T-helper 2 cell treated with Interferon-gamma antibody and Interleukin-4, amounts not matched to agents 100 ng/mL and 5 ng/mL, for 36 hours (primary cell): ENCODE data around the gene PROC. TPM values are rescaled to one million over a fixed set of nuclear protein-coding genes. Genes with fewer than 3 reads are reported as not detected.

ENCODE experiments used
- intact Hi-C: fragments of 100-400 bp; cut with micrococcal nuclease; formaldehyde crosslinking; loops from one replicate; pipeline ENCODE4 v1.15.1; 2023
- total RNA-seq: library from RNA; stranded (reverse); gene quantifications from 2 replicates; pipeline ENCODE4 v1.2.3, GENCODE V29; 2022

Gene PROC
- total RNA-seq, 1 donor from 2014 or later = not detected

DNA sequence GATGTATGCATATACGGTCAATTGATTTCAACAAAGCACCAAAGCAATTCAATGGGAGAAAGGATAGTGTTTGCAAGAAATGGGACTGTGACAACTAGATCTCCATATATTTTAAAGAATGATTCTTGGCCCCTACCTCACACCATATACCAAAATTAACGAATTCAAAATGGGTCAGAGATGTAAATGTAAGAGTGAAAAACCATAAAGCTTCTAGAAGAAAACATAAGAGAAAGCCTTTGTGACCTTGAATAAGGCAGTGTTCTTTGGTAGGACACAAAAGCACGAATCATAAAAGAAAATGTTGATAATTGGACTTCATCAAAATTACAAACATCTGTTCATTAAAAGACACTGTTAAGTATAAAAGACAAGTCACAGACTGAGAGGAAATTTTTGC, 5.0 kb upstream of the PROC start:
- intact Hi-C loops = loop anchor here (10.0 kb wide), 1 partner anchor 88 kb away; no protein-coding TSS in a partner anchor

DNA sequence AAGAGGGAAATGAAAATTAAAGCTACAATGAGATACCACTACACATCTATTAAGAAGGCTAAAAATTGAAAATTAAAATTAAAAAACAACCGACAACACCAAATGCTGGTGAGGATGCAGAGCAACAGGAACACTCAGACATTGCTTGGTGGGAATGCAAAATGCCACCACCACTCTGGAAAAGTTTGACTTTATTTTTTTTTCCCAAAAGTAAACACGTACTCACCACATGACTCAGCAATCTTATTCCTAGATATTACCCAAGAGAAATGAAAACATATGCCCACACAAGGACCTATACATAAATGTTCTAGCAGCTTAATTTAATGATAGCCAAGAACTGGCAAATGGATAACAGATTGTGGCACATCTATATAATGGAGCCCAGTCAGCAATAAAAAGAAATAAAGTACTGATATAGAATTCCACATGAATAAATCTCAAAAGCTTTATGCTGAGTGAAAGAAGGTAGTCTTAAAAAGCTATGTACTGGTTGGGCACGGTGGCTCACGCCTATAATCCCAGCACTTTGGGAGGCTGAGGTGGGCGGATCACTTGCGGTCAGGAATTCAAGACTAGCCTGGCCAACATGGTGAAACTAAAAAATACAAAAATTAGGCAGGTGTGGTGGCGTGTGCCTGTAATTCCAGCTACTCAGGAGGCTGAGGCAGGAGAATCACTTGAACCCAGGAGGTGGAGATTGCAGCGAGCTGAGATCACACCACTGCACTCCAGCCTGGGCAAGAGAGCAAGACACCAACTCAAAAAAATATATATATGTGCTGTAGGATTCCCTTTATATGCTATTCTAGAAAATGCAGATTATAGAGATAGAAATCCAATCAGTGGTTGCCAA, 4.2 kb upstream of the PROC start:
- intact Hi-C loops = loop anchor here (10.0 kb wide), 1 partner anchor 89 kb away; no protein-coding TSS in a partner anchor

DNA sequence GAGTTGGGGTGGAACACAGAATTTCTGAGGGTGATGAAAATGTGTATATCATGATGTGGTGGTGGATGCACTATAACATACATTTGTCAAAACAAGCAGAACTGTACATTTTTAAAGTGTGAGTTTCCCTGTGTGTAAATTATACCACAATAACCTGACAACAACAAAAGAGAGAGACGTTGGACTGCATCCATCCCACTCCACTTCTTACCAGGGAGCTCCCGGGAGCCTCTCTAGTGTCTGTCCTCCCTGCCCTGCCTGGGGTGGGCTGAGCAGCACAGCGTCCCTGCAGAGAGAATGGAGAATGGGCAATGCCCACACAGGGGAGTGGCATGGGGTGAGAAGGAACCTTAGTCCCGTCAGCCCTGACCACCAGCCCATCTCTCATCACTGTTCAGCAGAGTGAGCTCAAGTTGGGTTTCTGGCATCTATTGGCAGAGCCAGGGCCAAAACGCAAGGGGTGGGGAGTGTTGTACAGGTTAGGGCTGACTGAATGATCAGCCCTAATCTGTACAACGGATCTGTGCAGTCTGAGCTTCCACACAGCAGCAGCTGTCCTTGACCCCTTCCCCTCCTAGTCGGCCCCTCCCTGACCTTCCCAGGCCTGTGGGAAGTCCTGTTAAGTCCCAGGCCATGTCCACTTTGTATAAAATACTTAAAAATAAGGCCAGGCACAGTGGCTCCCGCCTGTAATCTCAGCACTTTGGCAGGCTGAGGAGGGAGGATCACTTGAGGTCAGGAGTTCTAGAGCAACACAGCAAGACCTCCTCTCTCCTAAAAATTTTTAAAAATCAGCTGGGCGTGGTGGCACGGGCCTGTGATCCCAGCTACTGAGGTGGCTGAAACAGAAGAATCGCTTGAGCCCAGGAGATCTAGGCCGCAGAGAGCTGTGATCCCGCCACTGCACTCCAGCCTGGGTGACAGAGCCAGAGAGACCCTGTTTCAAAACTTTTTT, 3.3 kb upstream of the PROC start:
- intact Hi-C loops = loop anchor here (10.0 kb wide), 1 partner anchor 90 kb away; no protein-coding TSS in a partner anchor

DNA sequence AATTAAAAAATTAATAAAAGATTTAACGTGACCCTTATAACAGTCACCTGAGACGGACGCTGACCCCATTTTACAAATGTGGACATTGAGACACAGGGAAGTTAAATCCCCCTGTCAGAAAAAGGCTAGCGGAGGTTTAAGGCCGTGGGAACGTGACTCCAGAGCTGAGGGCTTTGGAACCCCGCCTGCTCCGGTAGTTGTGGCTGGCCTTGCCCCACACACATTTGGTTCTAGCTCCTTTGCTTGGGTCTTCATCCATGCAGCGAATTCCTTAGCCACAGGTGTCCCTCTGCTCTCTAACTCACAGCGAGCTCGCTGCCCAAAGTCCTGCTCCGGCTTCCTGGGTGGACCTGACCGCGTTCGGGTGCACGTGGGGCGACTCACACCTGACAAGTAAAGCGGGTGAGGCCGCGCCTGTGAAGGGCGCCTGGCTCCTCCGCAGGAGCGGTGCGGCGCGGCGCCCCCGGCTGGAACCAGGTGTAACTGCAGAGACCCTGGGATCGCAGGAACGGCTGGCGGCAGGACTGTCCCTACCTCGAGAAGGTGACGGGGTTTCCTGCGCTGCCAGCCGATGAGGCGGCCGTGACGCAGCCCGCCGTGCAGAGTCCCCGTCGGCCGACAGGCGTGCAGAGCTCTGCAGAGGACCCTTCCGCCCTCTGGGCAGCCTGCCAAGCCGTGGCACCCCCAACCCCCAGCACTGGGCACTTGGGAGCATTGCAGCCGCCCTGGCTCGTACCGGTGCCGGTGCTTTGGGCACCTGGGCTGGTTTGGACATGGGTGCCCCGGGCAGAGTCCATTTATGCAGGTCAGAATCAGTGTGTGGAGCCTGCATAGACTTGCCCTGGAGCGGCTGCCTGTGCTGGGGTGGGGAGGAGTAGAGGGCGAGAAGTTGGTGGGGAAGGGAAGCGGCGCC, 2.4 kb upstream of the PROC start:
- intact Hi-C loops = loop anchor here (1.0 to 10.0 kb wide), 2 partner anchors 61 to 91 kb away; no protein-coding TSS in a partner anchor

DNA sequence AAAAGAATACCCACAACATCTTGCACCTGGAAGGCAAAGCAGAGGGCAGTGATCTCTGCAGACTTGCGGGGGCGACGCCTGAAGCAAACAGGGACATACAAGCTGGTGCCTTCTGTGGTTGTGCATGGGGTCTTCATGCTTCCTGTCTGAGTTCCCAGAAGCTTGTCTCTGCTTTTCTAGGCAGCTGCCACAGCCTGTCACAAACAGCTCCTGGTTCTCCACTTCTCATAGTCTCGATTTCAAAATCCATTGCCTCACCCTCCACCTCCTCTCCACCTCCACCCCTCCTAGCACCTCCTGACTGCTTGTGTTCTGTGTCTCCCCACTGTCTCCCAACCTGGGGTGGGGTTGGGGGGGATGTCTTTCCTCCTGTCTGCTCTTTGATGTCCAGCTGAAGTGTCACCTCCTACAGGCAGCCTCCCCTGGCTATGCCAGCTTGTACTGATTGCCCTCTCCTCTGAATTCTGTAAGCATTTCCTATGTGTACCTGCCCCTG, 1.7 kb upstream of the PROC start:
- intact Hi-C loops = loop anchor here (1.0 to 10.0 kb wide), 2 partner anchors 61 to 92 kb away; no protein-coding TSS in a partner anchor

DNA sequence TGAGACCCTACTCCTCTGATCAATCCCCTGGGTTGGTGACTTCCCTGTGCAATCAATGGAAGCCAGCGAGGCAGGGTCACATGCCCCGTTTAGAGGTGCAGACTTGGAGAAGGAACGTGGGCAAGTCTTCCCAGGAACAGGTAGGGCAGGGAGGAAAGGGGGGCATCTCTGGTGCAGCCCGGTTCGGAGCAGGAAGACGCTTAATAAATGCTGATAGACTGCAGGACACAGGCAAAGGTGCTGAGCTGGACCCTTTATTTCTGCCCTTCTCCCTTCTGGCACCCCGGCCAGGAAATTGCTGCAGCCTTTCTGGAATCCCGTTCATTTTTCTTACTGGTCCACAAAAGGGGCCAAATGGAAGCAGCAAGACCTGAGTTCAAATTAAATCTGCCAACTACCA, 821 bp upstream of the PROC start:
- intact Hi-C loops = loop anchor here (10.0 kb wide), 1 partner anchor 93 kb away; no protein-coding TSS in a partner anchor

DNA sequence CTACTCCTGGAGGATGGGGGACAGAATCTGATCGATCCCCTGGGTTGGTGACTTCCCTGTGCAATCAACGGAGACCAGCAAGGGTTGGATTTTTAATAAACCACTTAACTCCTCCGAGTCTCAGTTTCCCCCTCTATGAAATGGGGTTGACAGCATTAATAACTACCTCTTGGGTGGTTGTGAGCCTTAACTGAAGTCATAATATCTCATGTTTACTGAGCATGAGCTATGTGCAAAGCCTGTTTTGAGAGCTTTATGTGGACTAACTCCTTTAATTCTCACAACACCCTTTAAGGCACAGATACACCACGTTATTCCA, 844 bp downstream of the PROC start:
- intact Hi-C loops = loop anchor here (10.0 kb wide), 1 partner anchor 94 kb away; no protein-coding TSS in a partner anchor

DNA sequence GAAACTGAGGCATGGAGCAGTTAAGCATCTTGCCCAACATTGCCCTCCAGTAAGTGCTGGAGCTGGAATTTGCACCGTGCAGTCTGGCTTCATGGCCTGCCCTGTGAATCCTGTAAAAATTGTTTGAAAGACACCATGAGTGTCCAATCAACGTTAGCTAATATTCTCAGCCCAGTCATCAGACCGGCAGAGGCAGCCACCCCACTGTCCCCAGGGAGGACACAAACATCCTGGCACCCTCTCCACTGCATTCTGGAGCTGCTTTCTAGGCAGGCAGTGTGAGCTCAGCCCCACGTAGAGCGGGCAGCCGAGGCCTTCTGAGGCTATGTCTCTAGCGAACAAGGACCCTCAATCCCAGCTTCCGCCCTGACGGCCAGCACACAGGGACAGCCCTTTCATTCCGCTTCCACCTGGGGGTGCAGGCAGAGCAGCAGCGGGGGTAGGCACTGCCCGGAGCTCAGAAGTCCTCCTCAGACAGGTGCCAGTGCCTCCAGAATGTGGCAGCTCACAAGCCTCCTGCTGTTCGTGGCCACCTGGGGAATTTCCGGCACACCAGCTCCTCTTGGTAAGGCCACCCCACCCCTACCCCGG, 1.3 kb downstream of the PROC start:
- intact Hi-C loops = loop anchor here (5.0 to 10.0 kb wide), 3 partner anchors 32 to 225 kb away; partner anchors contain the start of genes GPR17 and MAP3K2

DNA sequence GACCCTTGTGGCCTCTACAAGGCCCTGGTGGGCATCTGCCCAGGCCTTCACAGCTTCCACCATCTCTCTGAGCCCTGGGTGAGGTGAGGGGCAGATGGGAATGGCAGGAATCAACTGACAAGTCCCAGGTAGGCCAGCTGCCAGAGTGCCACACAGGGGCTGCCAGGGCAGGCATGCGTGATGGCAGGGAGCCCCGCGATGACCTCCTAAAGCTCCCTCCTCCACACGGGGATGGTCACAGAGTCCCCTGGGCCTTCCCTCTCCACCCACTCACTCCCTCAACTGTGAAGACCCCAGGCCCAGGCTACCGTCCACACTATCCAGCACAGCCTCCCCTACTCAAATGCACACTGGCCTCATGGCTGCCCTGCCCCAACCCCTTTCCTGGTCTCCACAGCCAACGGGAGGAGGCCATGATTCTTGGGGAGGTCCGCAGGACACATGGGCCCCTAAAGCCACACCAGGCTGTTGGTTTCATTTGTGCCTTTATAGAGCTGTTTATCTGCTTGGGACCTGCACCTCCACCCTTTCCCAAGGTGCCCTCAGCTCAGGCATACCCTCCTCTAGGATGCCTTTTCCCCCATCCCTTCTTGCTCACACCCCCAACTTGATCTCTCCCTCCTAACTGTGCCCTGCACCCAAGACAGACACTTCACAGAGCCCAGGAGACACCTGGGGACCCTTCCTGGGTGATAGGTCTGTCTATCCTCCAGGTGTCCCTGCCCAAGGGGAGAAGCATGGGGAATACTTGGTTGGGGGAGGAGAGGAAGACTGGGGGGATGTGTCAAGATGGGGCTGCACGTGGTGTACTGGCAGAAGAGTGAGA, 2.0 kb downstream of the PROC start:
- intact Hi-C loops = loop anchor here (5.0 to 10.0 kb wide), 2 partner anchors 33 to 225 kb away; partner anchors contain the start of genes GPR17 and MAP3K2

DNA sequence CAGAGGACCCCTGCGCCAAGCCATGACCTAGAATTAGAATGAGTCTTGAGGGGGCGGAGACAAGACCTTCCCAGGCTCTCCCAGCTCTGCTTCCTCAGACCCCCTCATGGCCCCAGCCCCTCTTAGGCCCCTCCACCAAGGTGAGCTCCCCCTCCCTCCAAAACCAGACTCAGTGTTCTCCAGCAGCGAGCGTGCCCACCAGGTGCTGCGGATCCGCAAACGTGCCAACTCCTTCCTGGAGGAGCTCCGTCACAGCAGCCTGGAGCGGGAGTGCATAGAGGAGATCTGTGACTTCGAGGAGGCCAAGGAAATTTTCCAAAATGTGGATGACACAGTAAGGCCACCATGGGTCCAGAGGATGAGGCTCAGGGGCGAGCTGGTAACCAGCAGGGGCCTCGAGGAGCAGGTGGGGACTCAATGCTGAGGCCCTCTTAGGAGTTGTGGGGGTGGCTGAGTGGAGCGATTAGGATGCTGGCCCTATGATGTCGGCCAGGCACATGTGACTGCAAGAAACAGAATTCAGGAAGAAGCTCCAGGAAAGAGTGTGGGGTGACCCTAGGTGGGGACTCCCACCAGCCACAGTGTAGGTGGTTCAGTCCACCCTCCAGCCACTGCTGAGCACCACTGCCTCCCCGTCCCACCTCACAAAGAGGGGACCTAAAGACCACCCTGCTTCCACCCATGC, 3.0 kb downstream of the PROC start:
- intact Hi-C loops = loop anchor here (5.0 to 10.0 kb wide), 2 partner anchors 34 to 224 kb away; partner anchors contain the start of genes GPR17 and MAP3K2

DNA sequence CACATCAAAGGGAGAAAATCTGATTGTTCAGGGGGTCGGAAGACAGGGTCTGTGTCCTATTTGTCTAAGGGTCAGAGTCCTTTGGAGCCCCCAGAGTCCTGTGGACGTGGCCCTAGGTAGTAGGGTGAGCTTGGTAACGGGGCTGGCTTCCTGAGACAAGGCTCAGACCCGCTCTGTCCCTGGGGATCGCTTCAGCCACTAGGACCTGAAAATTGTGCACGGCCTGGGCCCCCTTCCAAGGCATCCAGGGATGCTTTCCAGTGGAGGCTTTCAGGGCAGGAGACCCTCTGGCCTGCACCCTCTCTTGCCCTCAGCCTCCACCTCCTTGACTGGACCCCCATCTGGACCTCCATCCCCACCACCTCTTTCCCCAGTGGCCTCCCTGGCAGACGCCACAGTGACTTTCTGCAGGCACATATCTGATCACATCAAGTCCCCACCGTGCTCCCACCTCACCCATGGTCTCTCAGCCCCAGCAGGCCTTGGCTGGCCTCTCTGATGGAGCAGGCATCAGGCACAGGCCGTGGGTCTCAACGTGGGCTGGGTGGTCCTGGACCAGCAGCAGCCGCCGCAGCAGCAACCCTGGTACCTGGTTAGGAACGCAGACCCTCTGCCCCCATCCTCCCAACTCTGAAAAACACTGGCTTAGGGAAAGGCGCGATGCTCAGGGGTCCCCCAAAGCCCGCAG, 3.8 kb downstream of the PROC start:
- intact Hi-C loops = loop anchor here (5.0 to 10.0 kb wide), 2 partner anchors 35 to 223 kb away; partner anchors contain the start of genes GPR17 and MAP3K2

DNA sequence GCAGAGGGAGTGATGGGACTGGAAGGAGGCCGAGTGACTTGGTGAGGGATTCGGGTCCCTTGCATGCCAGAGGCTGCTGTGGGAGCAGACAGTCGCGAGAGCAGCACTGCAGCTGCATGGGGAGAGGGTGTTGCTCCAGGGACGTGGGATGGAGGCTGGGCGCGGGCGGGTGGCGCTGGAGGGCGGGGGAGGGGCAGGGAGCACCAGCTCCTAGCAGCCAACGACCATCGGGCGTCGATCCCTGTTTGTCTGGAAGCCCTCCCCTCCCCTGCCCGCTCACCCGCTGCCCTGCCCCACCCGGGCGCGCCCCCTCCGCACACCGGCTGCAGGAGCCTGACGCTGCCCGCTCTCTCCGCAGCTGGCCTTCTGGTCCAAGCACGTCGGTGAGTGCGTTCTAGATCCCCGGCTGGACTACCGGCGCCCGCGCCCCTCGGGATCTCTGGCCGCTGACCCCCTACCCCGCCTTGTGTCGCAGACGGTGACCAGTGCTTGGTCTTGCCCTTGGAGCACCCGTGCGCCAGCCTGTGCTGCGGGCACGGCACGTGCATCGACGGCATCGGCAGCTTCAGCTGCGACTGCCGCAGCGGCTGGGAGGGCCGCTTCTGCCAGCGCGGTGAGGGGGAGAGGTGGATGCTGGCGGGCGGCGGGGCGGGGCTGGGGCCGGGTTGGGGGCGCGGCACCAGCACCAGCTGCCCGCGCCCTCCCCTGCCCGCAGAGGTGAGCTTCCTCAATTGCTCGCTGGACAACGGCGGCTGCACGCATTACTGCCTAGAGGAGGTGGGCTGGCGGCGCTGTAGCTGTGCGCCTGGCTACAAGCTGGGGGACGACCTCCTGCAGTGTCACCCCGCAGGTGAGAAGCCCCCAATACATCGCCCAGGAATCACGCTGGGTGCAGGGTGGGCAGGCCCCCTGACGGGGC, 4.6 kb downstream of the PROC start:
- intact Hi-C loops = loop anchor here (5.0 to 10.0 kb wide), 2 partner anchors 36 to 222 kb away; partner anchors contain the start of genes GPR17 and MAP3K2

DNA sequence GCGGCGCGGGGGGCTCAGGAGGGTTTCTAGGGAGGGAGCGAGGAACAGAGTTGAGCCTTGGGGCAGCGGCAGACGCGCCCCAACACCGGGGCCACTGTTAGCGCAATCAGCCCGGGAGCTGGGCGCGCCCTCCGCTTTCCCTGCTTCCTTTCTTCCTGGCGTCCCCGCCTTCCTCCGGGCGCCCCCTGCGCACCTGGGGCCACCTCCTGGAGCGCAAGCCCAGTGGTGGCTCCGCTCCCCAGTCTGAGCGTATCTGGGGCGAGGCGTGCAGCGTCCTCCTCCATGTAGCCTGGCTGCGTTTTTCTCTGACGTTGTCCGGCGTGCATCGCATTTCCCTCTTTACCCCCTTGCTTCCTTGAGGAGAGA, 5.2 kb downstream of the PROC start:
- intact Hi-C loops = loop anchor here (5.0 to 10.0 kb wide), 2 partner anchors 36 to 221 kb away; partner anchors contain the start of genes GPR17 and MAP3K2

DNA sequence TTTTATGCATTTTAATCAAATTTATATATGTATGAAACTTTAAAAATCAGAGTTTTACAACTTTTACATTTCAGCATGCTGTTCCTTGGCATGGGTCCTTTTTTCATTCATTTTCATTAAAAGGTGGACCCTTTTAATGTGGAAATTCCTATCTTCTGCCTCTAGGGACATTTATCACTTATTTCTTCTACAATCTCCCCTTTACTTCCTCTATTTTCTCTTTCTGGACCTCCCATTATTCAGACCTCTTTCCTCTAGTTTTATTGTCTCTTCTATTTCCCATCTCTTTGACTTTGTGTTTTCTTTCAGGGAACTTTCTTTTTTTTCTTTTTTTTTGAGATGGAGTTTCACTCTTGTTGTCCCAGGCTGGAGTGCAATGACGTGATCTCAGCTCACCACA, 5.7 kb downstream of the PROC start:
- intact Hi-C loops = loop anchor here (5.0 to 10.0 kb wide), 2 partner anchors 37 to 221 kb away; partner anchors contain the start of genes GPR17 and MAP3K2

DNA sequence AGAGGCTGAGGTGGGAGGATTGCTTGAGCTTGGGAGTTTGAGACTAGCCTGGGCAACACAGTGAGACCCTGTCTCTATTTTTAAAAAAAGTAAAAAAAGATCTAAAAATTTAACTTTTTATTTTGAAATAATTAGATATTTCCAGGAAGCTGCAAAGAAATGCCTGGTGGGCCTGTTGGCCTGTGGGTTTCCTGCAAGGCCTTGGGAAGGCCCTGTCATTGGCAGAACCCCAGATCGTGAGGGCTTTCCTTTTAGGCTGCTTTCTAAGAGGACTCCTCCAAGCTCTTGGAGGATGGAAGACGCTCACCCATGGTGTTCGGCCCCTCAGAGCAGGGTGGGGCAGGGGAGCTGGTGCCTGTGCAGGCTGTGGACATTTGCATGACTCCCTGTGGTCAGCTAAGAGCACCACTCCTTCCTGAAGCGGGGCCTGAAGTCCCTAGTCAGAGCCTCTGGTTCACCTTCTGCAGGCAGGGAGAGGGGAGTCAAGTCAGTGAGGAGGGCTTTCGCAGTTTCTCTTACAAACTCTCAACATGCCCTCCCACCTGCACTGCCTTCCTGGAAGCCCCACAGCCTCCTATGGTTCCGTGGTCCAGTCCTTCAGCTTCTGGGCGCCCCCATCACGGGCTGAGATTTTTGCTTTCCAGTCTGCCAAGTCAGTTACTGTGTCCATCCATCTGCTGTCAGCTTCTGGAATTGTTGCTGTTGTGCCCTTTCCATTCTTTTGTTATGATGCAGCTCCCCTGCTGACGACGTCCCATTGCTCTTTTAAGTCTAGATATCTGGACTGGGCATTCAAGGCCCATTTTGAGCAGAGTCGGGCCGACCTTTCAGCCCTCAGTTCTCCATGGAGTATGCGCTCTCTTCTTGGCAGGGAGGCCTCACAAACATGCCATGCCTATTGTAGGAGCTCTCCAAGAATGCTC, 6.6 kb downstream of the PROC start:
- intact Hi-C loops = loop anchor here (5.0 to 10.0 kb wide), 2 partner anchors 38 to 220 kb away; partner anchors contain the start of genes GPR17 and MAP3K2
